K562 (cell line): ENCODE data around the gene OR4D9. TPM values are rescaled to one million over a fixed set of nuclear protein-coding genes. Genes with fewer than 3 reads are reported as not detected.

Experiments
- CHD2 ChIP-seq: IDR thresholded peaks from 2 replicates; pipeline ENCODE4 v1.6.1; 2011; ENCODE audit warnings: low read depth, low read length
- CSDE1 ChIP-seq, 2 experiments: fragments of 450-650 bp; IDR thresholded peaks; 2 replicates each; pipeline ENCODE4 v1.6.1; 2016; ENCODE audit warnings: mild to moderate bottlenecking in 1 of 2
- ELK3 ChIP-seq: fragments of 450-650 bp; formaldehyde crosslinking; IDR thresholded peaks from 2 replicates; pipeline ENCODE4 v1.4.0; 2020; ENCODE audit warnings: mild to moderate bottlenecking
- FOS ChIP-seq: IDR thresholded peaks from 3 replicates; pipeline ENCODE4 v1.6.1; 2011; ENCODE audit not compliant: insufficient read length; ENCODE audit errors: extremely low read depth
- KDM5B ChIP-seq: fragments of 200-600 bp; sonication (generic); IDR thresholded peaks from 2 replicates; pipeline ENCODE4 v1.6.1; 2012; ENCODE audit warnings: low read depth, mild to moderate bottlenecking, moderate library complexity, low read length, control low read depth, inconsistent platforms; ENCODE audit not compliant: insufficient replicate concordance
- LARP7 ChIP-seq: fragments of 450-650 bp; IDR thresholded peaks from 2 replicates; pipeline ENCODE4 v1.6.1; 2016
- PATZ1 ChIP-seq: fragments of 250-450 bp; sonication (Bioruptor Pico); IDR thresholded peaks from 2 replicates; pipeline ENCODE4 v1.5.0; 2020; ENCODE audit warnings: mild to moderate bottlenecking, borderline replicate concordance
- PHF21A ChIP-seq: fragments of 450-650 bp; IDR thresholded peaks from 2 replicates; pipeline ENCODE4 v1.6.1; 2017; ENCODE audit warnings: low read depth, borderline replicate concordance
- RCOR1 ChIP-seq, 2 experiments: IDR thresholded peaks; 2 replicates each; pipeline ENCODE4 v1.6.1; 2012; ENCODE audit warnings: low read depth in 2 of 2, low read length in 2 of 2, borderline replicate concordance in 1 of 2, improper control_type of control experiment in 1 of 2
- TCF7L2 ChIP-seq: fragments of 150-350 bp; IDR thresholded peaks from 2 replicates; pipeline ENCODE4 v1.6.1; 2016; ENCODE audit warnings: low read depth, mild to moderate bottlenecking, low read length, moderate library complexity
- VEZF1 ChIP-seq: fragments of 200-800 bp; sonication (Bioruptor generic); IDR thresholded peaks from 2 replicates; pipeline ENCODE4 v1.6.1; 2017; ENCODE audit warnings: missing genetic modification characterization, missing compliant biosample characterization
- ZFPM2 ChIP-seq: fragments of 250-450 bp; sonication (Bioruptor Pico); IDR thresholded peaks from 2 replicates; pipeline ENCODE4 v1.5.1; 2022; ENCODE audit warnings: mild to moderate bottlenecking
- ZNF232 ChIP-seq: sonication (generic); formaldehyde crosslinking; IDR thresholded peaks from 2 replicates; pipeline ENCODE4 v1.8.0; 2022; ENCODE audit warnings: mild to moderate bottlenecking, missing genetic modification reagents
- ZNF24 ChIP-seq: fragments of 450-650 bp; IDR thresholded peaks from 2 replicates; pipeline ENCODE4 v1.6.1; 2016
- ZNF655 ChIP-seq: fragments of 250-450 bp; sonication (Bioruptor Pico); IDR thresholded peaks from 2 replicates; pipeline ENCODE4 v1.5.0; 2021
- ZNF780A ChIP-seq: fragments of 250-450 bp; sonication (Bioruptor Pico); IDR thresholded peaks from 2 replicates; pipeline ENCODE4 v1.5.0; 2021; ENCODE audit warnings: mild to moderate bottlenecking
- ZNF830 ChIP-seq: fragments of 250-450 bp; sonication (Bioruptor Pico); IDR thresholded peaks from 2 replicates; pipeline ENCODE4 v1.5.0; 2021; ENCODE audit warnings: mild to moderate bottlenecking
- polyA plus RNA-seq, 8 experiments: library from polyadenylated mRNA; depleted of rRNA in 4 of 8; stranded (reverse) in 5 of 8; unstranded in 3 of 8; fragments of >200 nt; fragmentation: Nextera tagmentation in 2 of 8; fragmentation: Illumina TruSeq in 1 of 8; extraction: Ambion mirVana in 2 of 8; extraction: Trizol in 1 of 8; gene quantifications; 2 replicates each; pipeline versions ENCODE4 v1.2.1 to v1.2.3, GENCODE V29; 2011 to 2014; ENCODE audit warnings: inconsistent platforms in 1 of 8, missing spikeins in 1 of 8
- total RNA-seq, 7 experiments: library from RNA; depleted of rRNA in 6 of 7; stranded (reverse); fragments of >200 nt in 6 of 7; fragmentation: Illumina TruSeq in 2 of 7; extraction: Trizol in 2 of 7; gene quantifications; 2 replicates each; pipeline versions ENCODE4 v1.2.1 to v1.2.3, GENCODE V29; 2011 to 2021; ENCODE audit warnings: low replicate concordance in 1 of 7
- TF ChIP-seq, protein P1 (sequence below): fragments of 450-650 bp; IDR thresholded peaks from 2 replicates; pipeline ENCODE4 v1.6.1; 2018; ENCODE audit warnings: mild to moderate bottlenecking, low read depth; ENCODE audit not compliant: partially characterized antibody

Gene OR4D9
- total and polyA plus RNA-seq, 9 of the 15 experiments (the other 6 are each of a cell fraction or from before 2014, with no cell fraction given), result not detected

GRCh38 chr11:59545179-59546020, 34.1 kb downstream of the OR4D9 start (continued):
- TF ChIP-seq ELK3 (no peak), ZNF830 (CRISPR knock-in tag) (peak; percentile 74; the same call in 1 of the 2 replicates), PATZ1 (CRISPR knock-in tag) (0 out of 2 replicates have a peak, but pooled peaks have one; percentile 65), VEZF1 (CRISPR knock-in tag) (no peak; the same call in 1 of the 2 replicates), ZFPM2 (CRISPR knock-in tag) (no peak), ZNF24 (no peak), PHF21A (no peak), ZNF655 (CRISPR knock-in tag) (no peak), FOS (peak; percentile 70), ZNF780A (CRISPR knock-in tag) (no peak), KDM5B (peak; percentile 93), TCF7L2 (no peak), RCOR1 (IDR thresholded peaks at IDR 0.05; ENCODE audit: borderline replicate concordance in 1 of 2, low read depth in 2 of 2, low read length in 2 of 2) (peak in 1 of 2 experiments; percentile 71; a peak in 2 of 4 replicates), CSDE1 (IDR thresholded peaks at IDR 0.05) (no peak; a peak in 2 of 4 replicates), LARP7 (0 out of 2 replicates have a peak, but pooled peaks have one; percentile 63), CHD2 (no peak), ZNF232 (no peak)
- TF ChIP-seq, protein P1, sequence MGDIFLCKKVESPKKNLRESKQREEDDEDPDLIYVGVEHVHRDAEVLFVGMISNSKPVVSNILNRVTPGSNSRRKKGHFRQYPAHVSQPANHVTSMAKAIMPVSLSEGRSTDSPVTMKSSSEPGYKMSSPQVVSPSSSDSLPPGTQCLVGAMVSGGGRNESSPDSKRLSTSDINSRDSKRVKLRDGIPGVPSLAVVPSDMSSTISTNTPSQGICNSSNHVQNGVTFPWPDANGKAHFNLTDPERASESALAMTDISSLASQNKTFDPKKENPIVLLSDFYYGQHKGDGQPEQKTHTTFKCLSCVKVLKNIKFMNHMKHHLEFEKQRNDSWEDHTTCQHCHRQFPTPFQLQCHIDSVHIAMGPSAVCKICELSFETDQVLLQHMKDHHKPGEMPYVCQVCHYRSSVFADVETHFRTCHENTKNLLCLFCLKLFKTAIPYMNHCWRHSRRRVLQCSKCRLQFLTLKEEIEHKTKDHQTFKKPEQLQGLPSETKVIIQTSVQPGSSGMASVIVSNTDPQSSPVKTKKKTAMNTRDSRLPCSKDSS, result no peak
